ENCODE measurements around the gene NTSR2.

DNA sequence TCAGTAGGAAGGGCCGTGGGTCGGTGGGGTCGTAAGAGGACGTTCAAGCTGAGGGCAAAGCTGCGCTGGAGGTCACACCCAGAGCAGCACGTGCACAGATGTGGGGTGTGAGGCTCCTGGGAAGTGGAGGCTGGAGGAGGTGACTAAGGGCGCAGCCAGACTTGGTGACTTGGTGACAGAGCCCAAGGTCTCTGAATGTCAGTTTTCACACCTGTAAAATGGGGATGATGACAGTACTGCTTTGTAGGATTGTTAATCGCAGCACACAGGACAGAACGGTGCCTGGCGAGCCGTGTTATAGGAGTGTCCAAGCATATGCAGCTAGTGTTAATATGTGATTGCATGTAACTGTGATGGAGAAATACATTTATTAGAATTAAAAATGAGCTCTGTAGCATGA, 40.8 kb downstream of the NTSR2 start:
- TF ChIP-seq, protein P1, sequence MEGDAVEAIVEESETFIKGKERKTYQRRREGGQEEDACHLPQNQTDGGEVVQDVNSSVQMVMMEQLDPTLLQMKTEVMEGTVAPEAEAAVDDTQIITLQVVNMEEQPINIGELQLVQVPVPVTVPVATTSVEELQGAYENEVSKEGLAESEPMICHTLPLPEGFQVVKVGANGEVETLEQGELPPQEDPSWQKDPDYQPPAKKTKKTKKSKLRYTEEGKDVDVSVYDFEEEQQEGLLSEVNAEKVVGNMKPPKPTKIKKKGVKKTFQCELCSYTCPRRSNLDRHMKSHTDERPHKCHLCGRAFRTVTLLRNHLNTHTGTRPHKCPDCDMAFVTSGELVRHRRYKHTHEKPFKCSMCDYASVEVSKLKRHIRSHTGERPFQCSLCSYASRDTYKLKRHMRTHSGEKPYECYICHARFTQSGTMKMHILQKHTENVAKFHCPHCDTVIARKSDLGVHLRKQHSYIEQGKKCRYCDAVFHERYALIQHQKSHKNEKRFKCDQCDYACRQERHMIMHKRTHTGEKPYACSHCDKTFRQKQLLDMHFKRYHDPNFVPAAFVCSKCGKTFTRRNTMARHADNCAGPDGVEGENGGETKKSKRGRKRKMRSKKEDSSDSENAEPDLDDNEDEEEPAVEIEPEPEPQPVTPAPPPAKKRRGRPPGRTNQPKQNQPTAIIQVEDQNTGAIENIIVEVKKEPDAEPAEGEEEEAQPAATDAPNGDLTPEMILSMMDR (IDR thresholded peaks at IDR 0.05) = no peak
- TF ChIP-seq POLR2A (IDR thresholded peaks at IDR 0.05) = no peak

Data from transverse colon (tissue), 3 donors.